ENCODE results near the gene ANAPC16.
"Not testable (repeated sequence)": the region's sequence is repeated elsewhere in the genome, so short reads cannot be mapped to it uniquely, and the experiment has no call there.

ANAPC16 gene

DNA sequence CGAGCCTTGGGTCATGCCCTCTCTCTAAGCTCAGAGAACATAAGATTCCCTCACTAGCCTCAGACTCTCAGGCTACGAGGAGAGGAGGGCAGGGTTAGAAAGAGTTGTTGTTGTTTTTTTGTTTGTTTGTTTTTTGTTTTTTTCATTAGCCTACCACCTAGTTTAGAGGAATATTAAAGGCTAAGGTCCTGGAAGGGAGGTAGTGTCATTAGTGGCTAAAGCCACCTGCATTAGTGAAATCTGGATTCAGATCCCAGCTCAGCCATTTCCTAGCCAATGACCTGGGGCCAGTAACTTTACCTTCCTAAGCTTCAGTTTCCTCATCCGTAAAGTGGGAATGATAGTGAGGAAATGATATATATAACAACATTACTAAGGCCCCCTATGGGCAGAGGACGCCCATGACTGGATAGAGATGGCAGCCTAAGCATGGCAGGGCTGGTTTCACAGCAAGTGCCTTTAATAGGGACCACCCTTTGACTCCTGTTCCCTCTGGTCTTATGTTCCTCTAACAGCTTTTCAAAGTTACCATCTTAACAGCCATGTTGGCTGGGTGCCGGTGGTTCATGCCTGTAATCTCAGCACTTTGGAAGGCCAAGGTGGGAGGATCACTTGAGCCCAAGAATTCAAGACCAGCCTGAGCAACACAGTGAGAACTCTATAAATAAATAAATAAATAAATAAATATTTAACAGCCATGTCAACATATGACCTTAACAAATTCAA lies 63.0 kb downstream of the ANAPC16 start:
- TF ChIP-seq, protein P1, sequence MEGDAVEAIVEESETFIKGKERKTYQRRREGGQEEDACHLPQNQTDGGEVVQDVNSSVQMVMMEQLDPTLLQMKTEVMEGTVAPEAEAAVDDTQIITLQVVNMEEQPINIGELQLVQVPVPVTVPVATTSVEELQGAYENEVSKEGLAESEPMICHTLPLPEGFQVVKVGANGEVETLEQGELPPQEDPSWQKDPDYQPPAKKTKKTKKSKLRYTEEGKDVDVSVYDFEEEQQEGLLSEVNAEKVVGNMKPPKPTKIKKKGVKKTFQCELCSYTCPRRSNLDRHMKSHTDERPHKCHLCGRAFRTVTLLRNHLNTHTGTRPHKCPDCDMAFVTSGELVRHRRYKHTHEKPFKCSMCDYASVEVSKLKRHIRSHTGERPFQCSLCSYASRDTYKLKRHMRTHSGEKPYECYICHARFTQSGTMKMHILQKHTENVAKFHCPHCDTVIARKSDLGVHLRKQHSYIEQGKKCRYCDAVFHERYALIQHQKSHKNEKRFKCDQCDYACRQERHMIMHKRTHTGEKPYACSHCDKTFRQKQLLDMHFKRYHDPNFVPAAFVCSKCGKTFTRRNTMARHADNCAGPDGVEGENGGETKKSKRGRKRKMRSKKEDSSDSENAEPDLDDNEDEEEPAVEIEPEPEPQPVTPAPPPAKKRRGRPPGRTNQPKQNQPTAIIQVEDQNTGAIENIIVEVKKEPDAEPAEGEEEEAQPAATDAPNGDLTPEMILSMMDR (conservative IDR thresholded peaks at IDR 0.05) = no peak
- no peak overlapping the region for H3K27ac ChIP-seq

- not testable (repeated sequence) for H3K27ac ChIP-seq
These were observed 63.8 kb downstream of the ANAPC16 start for GRCh38 chr10:72279587-72279986.

DNA sequence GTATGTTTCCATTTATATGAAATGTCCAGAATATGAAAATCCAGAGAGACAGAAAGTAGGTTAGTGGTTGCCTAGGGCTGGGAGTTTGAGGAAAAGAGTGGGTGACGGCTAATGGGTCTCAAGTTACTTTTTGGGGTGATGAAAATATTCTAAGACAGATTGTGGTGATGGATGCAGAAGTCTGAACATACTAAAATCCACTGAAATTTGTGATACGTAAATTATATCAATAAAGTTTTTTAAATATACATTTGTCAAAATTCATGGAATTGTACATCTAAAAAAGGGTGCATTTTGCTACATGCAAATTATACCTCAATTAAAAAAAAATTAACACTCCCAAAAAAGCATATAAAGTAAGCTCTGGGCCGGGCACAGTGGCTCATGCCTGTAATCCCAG lies 67.3 kb downstream of the ANAPC16 start:
- no peak overlapping the region for H3K27ac ChIP-seq
- TF ChIP-seq, protein P1 (conservative IDR thresholded peaks at IDR 0.05) = no peak

Measured in VCaP (cell line).